Effector memory CD8-positive, alpha-beta T cell (primary cell): ENCODE data around the gene DNA2.
"Not testable (repeated sequence)": the region's sequence is repeated elsewhere in the genome, so short reads cannot be mapped to it uniquely, and the experiment has no call there.

Experiments used
- ATAC-seq: fragments of 150-1000 bp; cut with Tn5 transposase; replicated peaks from 2 replicates; pipeline ENCODE4 v1.10.0; 2021; ENCODE audit warnings: mild to moderate bottlenecking, moderate library complexity
- DNase-seq, 3 experiments: peaks; one replicate each; pipeline ENCODE4 v3.0.0; 2021
- H3K27ac Mint-ChIP-seq, 2 donors: one replicate each; pipeline ENCODE4 v1.8.0; 2022; ENCODE audit warnings: mild to moderate bottlenecking in 2 of 2, mixed read lengths in 2 of 2, moderate library complexity in 2 of 2
- H3K27me3 Mint-ChIP-seq, 2 donors: one replicate each; pipeline ENCODE4 v1.8.0; 2022; ENCODE audit warnings: mixed read lengths in 2 of 2
- H3K36me3 Mint-ChIP-seq: one replicate; pipeline ENCODE4 v1.8.0; 2022; ENCODE audit warnings: mild to moderate bottlenecking, moderate library complexity, mixed read lengths; ENCODE audit not compliant: insufficient read depth
- H3K4me1 Mint-ChIP-seq, 2 donors: one replicate each; pipeline ENCODE4 v1.8.0; 2022; ENCODE audit warnings: low read depth in 2 of 2, mixed read lengths in 2 of 2
- H3K4me3 Mint-ChIP-seq, 2 donors: one replicate each; pipeline ENCODE4 v1.8.0; 2022; ENCODE audit warnings: mild to moderate bottlenecking in 2 of 2, mixed read lengths in 2 of 2, moderate library complexity in 2 of 2
- H3K9me3 Mint-ChIP-seq, 2 donors: one replicate each; pipeline ENCODE4 v1.8.0; 2022; ENCODE audit warnings: mixed read lengths in 2 of 2
- total RNA-seq, 9 experiments: gene quantifications; one replicate each; lab custom pipeline; 2026; lab: John Stamatoyannopoulos, UW

The DNA2 gene
- 5.1 to 18.0 (median 10.6) reads per million in 9 experiments for total RNA-seq

DNA sequence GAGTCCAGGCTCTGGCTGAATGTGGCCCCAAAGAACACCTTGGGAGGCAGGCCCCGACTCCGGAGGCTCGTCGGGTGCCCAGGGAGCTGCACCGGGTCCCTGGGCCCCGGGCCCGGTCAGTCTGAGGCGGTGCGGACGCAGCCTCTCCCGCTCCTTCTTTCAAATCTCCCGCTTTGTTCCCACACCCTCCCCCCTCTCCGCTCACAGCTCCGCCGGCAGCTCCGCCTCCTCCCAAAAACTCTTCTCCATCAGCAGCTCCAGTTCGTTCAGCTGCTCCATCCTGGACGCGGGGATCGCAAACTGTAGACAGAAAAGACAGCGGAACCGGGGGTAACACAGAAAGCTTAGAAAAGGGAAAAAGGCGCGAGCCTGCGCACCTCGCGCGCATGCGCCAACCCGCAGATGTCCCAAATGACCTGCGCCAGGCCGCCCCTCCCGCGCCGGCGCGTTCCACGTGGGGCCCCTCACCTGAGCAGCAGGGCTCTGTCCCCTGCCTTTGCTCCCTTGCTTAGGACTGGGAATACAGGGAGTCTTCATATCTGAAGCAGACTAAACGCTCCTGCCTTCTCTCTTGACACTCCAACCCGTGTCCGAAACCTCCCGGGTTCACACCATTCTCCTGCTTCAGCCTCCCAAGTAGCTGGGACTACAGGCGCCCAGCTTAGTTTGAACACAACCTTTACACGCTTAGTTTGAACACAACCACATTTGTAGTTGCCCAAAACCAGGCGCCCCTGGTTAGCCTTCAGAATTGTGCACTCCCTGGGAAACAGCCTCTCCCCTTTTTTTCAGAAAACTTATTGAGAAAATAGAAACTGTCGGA, at the start of gene DNA2:
DNA2 (minus strand) TSS at position 388 of the 823 bp plus-strand sequence; CDS start at position 279, 109 bp downstream.
- Mint-ChIP-seq H3K9me3 (no peaks in the 10 kb centered on the region), H3K27me3 (no peaks in the 10 kb centered on the region), H3K4me3 (peak within 1 kb of the TSS; percentile 93 to 96), H3K27ac (peak within 1 kb of the TSS; percentile 83 to 86), H3K4me1 (peaks cover 8 to 9% of the 10 kb centered on the region in 2 donors), H3K36me3 (peaks cover 18% of the 10 kb centered on the region)
- DNase-seq (peak; percentile 53 to 63 (median 57)), ATAC-seq (peak; percentile 87)

DNA sequence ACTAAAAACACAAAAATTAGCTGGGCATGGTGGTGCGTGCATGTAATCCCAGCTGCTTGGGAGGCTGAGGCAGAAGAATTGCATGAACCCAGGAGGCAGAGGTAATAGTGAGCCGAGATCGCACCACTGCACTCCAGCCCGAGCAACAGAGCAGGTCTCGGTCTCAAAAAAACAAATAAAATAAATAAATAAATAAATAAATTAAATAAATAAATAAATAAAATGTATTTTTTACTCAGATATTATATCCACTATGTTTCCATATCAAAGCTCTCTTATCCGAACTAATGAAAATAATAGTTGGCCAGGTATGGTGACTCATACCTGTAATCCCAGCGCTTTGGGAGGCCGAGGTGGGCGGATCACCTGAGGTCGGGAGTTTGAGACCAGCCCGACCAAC, 46.8 kb upstream of the DNA2 start:
- H3K27ac Mint-ChIP-seq, H3K4me1 Mint-ChIP-seq, H3K27me3 Mint-ChIP-seq, H3K9me3 Mint-ChIP-seq, H3K4me3 Mint-ChIP-seq, ATAC-seq, DNase-seq: not testable (repeated sequence)
- H3K36me3 Mint-ChIP-seq = peaks cover 57% of the 10 kb centered on the region

- H3K27me3 Mint-ChIP-seq = no peaks in the 10 kb centered on the region
- peaks cover 0 to 4% of the 10 kb centered on the region in 2 donors for H3K4me1 Mint-ChIP-seq
- ATAC-seq = no peak
- no peak for DNase-seq
- H3K27ac Mint-ChIP-seq = peak overlapping the region in 1 of 2 donors; percentile 55
- H3K9me3 Mint-ChIP-seq = no peaks in the 10 kb centered on the region
- H3K4me3 Mint-ChIP-seq = no peak overlapping the region
- H3K36me3 Mint-ChIP-seq = peaks cover 55% of the 10 kb centered on the region
Measured at GRCh38 chr10:68517188-68517587, 45.4 kb upstream of the DNA2 start.

GRCh38 chr10:68516766-68517165, 45.0 kb upstream of the DNA2 start:
- DNase-seq (no peak), ATAC-seq (no peak)
- Mint-ChIP-seq H3K4me1 (peaks cover 0 to 4% of the 10 kb centered on the region in 2 donors), H3K27me3 (no peaks in the 10 kb centered on the region), H3K27ac (no peak overlapping the region), H3K9me3 (no peaks in the 10 kb centered on the region), H3K4me3 (no peak overlapping the region), H3K36me3 (peaks cover 51% of the 10 kb centered on the region)

- not testable (repeated sequence) for DNase-seq, H3K4me3 Mint-ChIP-seq, H3K4me1 Mint-ChIP-seq, H3K9me3 Mint-ChIP-seq, ATAC-seq, H3K27ac Mint-ChIP-seq, H3K27me3 Mint-ChIP-seq
- H3K36me3 Mint-ChIP-seq = peaks cover 50% of the 10 kb centered on the region
Measured at GRCh38 chr10:68516216-68516615, 44.4 kb upstream of the DNA2 start.

- H3K27me3 Mint-ChIP-seq = no peaks in the 10 kb centered on the region
- no peaks in the 10 kb centered on the region for H3K9me3 Mint-ChIP-seq
- H3K4me3 Mint-ChIP-seq = no peak overlapping the region
- DNase-seq (no peak), ATAC-seq (no peak)
- H3K4me1 Mint-ChIP-seq = no peaks in the 10 kb centered on the region
- peak overlapping the region in 1 of 2 donors; percentile 61 for H3K27ac Mint-ChIP-seq
- H3K36me3 Mint-ChIP-seq = peaks cover 32% of the 10 kb centered on the region
Measured at GRCh38 chr10:68508090-68508489, 36.3 kb upstream of the DNA2 start.

DNA sequence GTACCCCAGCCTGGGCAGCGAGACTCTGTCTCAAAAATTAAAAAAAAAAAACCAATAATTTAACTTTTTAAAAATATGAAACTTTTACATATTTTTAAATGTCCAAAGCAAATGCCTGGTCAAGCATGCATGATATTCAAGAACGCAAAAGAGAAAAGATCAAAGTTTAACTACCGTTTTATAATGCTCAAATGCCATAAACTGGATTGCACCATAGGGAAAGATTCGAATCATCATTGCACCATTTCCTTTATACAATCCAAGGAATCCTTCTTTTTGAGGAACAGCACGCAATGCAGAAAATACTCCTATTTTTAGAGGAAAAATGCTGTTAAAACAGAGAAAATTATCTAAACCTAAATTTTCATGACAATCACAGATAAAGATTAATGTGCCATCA, 34.6 kb upstream of the DNA2 start:
- Mint-ChIP-seq H3K36me3 (peaks cover 40% of the 10 kb centered on the region), H3K27ac (no peak overlapping the region), H3K4me3 (no peak overlapping the region), H3K4me1 (no peaks in the 10 kb centered on the region), H3K9me3 (no peaks in the 10 kb centered on the region), H3K27me3 (no peaks in the 10 kb centered on the region)
- no peak for ATAC-seq
- DNase-seq = no peak

GRCh38 chr10:68502846-68503245, 31.1 kb upstream of the DNA2 start:
- no peaks in the 10 kb centered on the region for H3K9me3 Mint-ChIP-seq
- ATAC-seq (no peak), DNase-seq (no peak)
- H3K4me3 Mint-ChIP-seq = no peak overlapping the region
- no peaks in the 10 kb centered on the region for H3K27me3 Mint-ChIP-seq
- no peak overlapping the region for H3K27ac Mint-ChIP-seq
- H3K36me3 Mint-ChIP-seq = peaks cover 60% of the 10 kb centered on the region
- peaks cover 0 to 4% of the 10 kb centered on the region in 2 donors for H3K4me1 Mint-ChIP-seq

DNA sequence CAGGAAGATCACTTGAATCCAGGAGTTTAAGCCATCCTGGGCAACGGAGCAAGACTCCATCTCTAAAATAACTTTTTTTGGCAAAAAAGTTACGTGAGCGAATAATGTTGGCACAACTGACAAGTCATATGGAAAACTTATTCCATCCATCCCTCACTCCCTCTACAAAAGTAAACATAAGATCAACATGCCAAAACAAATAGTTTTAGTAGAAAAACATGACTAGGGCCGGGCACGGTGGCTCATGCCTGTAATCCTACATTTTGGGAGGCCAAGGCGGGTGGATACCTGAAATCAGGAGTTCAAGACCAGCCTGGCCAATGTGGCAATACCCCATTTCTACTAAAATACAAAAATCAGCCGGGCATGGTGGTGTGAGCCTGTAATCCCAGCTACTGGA, 29.9 kb upstream of the DNA2 start:
- Mint-ChIP-seq H3K4me3 (no peak overlapping the region), H3K9me3 (no peaks in the 10 kb centered on the region), H3K27me3 (no peaks in the 10 kb centered on the region), H3K27ac (peak overlapping the region in 1 of 2 donors; percentile 10), H3K4me1 (peaks cover 0 to 4% of the 10 kb centered on the region in 2 donors), H3K36me3 (peaks cover 60% of the 10 kb centered on the region)
- ATAC-seq (no peak), DNase-seq (no peak)

DNA sequence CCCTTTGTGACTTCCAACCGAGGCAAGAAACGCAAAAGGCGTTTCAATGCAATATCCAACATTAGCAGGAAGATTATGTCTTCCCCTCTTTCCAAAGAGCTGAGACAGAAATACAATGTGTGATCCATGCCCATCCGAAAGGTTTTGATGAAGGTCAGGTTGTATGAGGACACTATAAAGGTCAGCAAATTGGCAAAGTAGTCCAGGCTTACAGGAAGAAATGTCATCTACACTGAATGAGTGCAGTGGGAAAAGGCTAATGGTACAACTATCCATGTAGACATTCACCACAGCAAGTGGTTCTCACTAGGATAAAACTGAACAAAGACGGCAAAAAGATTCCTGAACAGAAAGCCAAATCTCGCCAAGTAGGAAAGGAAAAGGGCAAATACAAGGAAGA, 27.8 kb upstream of the DNA2 start:
- no peak for ATAC-seq
- no peak overlapping the region for H3K27ac Mint-ChIP-seq
- peaks cover 59% of the 10 kb centered on the region for H3K36me3 Mint-ChIP-seq
- H3K4me3 Mint-ChIP-seq = no peak overlapping the region
- DNase-seq = no peak
- H3K4me1 Mint-ChIP-seq = peaks cover 0 to 4% of the 10 kb centered on the region in 2 donors
- no peaks in the 10 kb centered on the region for H3K9me3 Mint-ChIP-seq
- no peaks in the 10 kb centered on the region for H3K27me3 Mint-ChIP-seq

GRCh38 chr10:68496072-68496471, 24.3 kb upstream of the DNA2 start:
- no peak overlapping the region for H3K27ac Mint-ChIP-seq
- peaks cover 0 to 4% of the 10 kb centered on the region in 2 donors for H3K4me1 Mint-ChIP-seq
- no peaks in the 10 kb centered on the region for H3K9me3 Mint-ChIP-seq
- no peaks in the 10 kb centered on the region for H3K27me3 Mint-ChIP-seq
- ATAC-seq = no peak
- DNase-seq = no peak
- no peak overlapping the region for H3K4me3 Mint-ChIP-seq
- peaks cover 61% of the 10 kb centered on the region for H3K36me3 Mint-ChIP-seq

GRCh38 chr10:68492118-68492517, 20.3 kb upstream of the DNA2 start:
- DNase-seq (no peak), ATAC-seq (no peak)
- Mint-ChIP-seq H3K9me3 (no peaks in the 10 kb centered on the region), H3K36me3 (peaks cover 65% of the 10 kb centered on the region), H3K4me3 (no peak overlapping the region), H3K4me1 (no peaks in the 10 kb centered on the region), H3K27ac (no peak overlapping the region), H3K27me3 (no peaks in the 10 kb centered on the region)

- ATAC-seq = no peak
- Mint-ChIP-seq H3K4me3 (no peak overlapping the region), H3K36me3 (peaks cover 72% of the 10 kb centered on the region), H3K27me3 (no peaks in the 10 kb centered on the region), H3K27ac (no peak overlapping the region), H3K4me1 (no peaks in the 10 kb centered on the region), H3K9me3 (no peaks in the 10 kb centered on the region)
- no peak for DNase-seq
Measured at GRCh38 chr10:68489919-68490318, 18.1 kb upstream of the DNA2 start.

- Mint-ChIP-seq H3K4me1 (peaks cover 8 to 9% of the 10 kb centered on the region in 2 donors), H3K36me3 (peaks cover 16% of the 10 kb centered on the region), H3K9me3 (no peaks in the 10 kb centered on the region), H3K4me3 (no peak overlapping the region), H3K27ac (no peak overlapping the region), H3K27me3 (no peaks in the 10 kb centered on the region)
- ATAC-seq (no peak), DNase-seq (no peak)
Measured at GRCh38 chr10:68474021-68474420, 2.2 kb upstream of the DNA2 start.
